ENCODE data around the gene MOV10.
"Not testable (repeated sequence)": the region's sequence is repeated elsewhere in the genome, so short reads cannot be mapped to it uniquely, and the experiment has no call there.

The MOV10 gene

GRCh38 chr1:112714313-112715263, 40.1 kb downstream of the MOV10 start:
- DNase-seq (ENCODE audit: low read depth in 2 of 2), result no peak

- DNase-seq (ENCODE audit: low read depth in 2 of 2), result peak; percentile 93 to 94
These were observed 41.0 kb downstream of the MOV10 start, which contains the start of gene PPM1J for GRCh38 chr1:112715264-112716053. TSS of gene PPM1J (minus strand) at chr1:112715332. CDS start at chr1:112715301, 31 bp downstream.

GRCh38 chr1:112716133-112716720, 41.8 kb downstream of the MOV10 start:
- peak; percentile 53 to 61 for DNase-seq (ENCODE audit: low read depth in 2 of 2)

GRCh38 chr1:112717263-112717873, 42.9 kb downstream of the MOV10 start:
- DNase-seq (ENCODE audit: low read depth in 2 of 2), result no peak

GRCh38 chr1:112718691-112719418, 44.4 kb downstream of the MOV10 start:
- peak; percentile 44 to 61 for DNase-seq (ENCODE audit: low read depth in 2 of 2)

- no peak for DNase-seq (ENCODE audit: low read depth in 2 of 2)
These were observed 45.2 kb downstream of the MOV10 start for GRCh38 chr1:112719706-112720105.

GRCh38 chr1:112720800-112721199, 46.3 kb downstream of the MOV10 start:
- no peak for DNase-seq (ENCODE audit: low read depth in 2 of 2)

- not testable (repeated sequence) for DNase-seq (ENCODE audit: low read depth in 2 of 2)
These were observed 46.8 kb downstream of the MOV10 start for GRCh38 chr1:112721294-112721693.

- DNase-seq (ENCODE audit: low read depth in 2 of 2), result no peak
These were observed 47.6 kb downstream of the MOV10 start for GRCh38 chr1:112721966-112722524.

- no peak for DNase-seq (ENCODE audit: low read depth in 2 of 2)
These were observed 48.4 kb downstream of the MOV10 start for GRCh38 chr1:112722601-112723510.

- no peak for DNase-seq (ENCODE audit: low read depth in 2 of 2)
These were observed 49.0 kb downstream of the MOV10 start for GRCh38 chr1:112723511-112723839.

GRCh38 chr1:112724240-112724639, 49.8 kb downstream of the MOV10 start:
- DNase-seq (ENCODE audit: low read depth in 2 of 2), result not testable (repeated sequence)

GRCh38 chr1:112727716-112728115, 53.3 kb downstream of the MOV10 start:
- DNase-seq (ENCODE audit: low read depth in 2 of 2), result no peak

- not testable (repeated sequence) for DNase-seq (ENCODE audit: low read depth in 2 of 2)
These were observed 54.0 kb downstream of the MOV10 start for GRCh38 chr1:112728306-112728971.

GRCh38 chr1:112729011-112729410, 54.6 kb downstream of the MOV10 start:
- not testable (repeated sequence) for DNase-seq (ENCODE audit: low read depth in 2 of 2)

- no peak for DNase-seq (ENCODE audit: low read depth in 2 of 2)
These were observed 55.5 kb downstream of the MOV10 start for GRCh38 chr1:112729909-112730308.

GRCh38 chr1:112731451-112731850, 57.0 kb downstream of the MOV10 start:
- no peak for DNase-seq (ENCODE audit: low read depth in 2 of 2)

GRCh38 chr1:112735752-112736151, 61.3 kb downstream of the MOV10 start:
- DNase-seq (ENCODE audit: low read depth in 2 of 2), result no peak

GRCh38 chr1:112737573-112737972, 63.1 kb downstream of the MOV10 start:
- no peak for DNase-seq (ENCODE audit: low read depth in 2 of 2)
